ENCODE results near the gene DDIAS.

GRCh38 chr11:82867495-82868082 is 33.9 kb upstream of the DDIAS start:
- TF ChIP-seq POLR2AphosphoS5 (IDR thresholded peaks at IDR 0.05), result no peak
- TF ChIP-seq, protein P1, sequence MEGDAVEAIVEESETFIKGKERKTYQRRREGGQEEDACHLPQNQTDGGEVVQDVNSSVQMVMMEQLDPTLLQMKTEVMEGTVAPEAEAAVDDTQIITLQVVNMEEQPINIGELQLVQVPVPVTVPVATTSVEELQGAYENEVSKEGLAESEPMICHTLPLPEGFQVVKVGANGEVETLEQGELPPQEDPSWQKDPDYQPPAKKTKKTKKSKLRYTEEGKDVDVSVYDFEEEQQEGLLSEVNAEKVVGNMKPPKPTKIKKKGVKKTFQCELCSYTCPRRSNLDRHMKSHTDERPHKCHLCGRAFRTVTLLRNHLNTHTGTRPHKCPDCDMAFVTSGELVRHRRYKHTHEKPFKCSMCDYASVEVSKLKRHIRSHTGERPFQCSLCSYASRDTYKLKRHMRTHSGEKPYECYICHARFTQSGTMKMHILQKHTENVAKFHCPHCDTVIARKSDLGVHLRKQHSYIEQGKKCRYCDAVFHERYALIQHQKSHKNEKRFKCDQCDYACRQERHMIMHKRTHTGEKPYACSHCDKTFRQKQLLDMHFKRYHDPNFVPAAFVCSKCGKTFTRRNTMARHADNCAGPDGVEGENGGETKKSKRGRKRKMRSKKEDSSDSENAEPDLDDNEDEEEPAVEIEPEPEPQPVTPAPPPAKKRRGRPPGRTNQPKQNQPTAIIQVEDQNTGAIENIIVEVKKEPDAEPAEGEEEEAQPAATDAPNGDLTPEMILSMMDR (IDR thresholded peaks at IDR 0.05; ENCODE audit: poor library complexity, severe bottlenecking), result peak; percentile 80
- TF ChIP-seq REST (IDR thresholded peaks at IDR 0.05; ENCODE audit: borderline replicate concordance), result no peak
- no peak for TF ChIP-seq EZH2 (IDR thresholded peaks at IDR 0.05; ENCODE audit: borderline replicate concordance, insufficient read depth, low read length, poor library complexity, severe bottlenecking)

Data from neural cell (in vitro differentiated cells).